ENCODE data around the gene MGAT5B.

DNA sequence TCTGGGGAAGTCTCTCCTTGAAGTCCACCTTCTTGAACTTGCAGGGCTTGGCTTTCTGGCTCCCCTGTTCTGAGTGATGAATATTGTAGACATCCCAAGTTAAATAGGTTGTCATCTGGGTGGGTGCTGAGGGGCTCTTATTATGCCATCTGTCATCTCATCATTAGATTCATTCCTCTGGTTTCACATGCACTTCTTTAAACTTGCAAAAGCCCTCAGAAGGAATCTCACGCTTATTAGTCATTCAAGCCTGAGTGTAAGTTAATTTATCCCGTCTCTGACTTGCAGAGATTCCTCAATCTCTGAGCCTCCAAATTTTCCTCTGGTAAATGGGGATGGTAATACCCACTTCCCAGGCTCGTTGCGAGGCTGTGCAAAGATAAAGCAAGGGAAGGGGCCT, 5.7 kb downstream of the MGAT5B start:
- TF ChIP-seq, protein P1, sequence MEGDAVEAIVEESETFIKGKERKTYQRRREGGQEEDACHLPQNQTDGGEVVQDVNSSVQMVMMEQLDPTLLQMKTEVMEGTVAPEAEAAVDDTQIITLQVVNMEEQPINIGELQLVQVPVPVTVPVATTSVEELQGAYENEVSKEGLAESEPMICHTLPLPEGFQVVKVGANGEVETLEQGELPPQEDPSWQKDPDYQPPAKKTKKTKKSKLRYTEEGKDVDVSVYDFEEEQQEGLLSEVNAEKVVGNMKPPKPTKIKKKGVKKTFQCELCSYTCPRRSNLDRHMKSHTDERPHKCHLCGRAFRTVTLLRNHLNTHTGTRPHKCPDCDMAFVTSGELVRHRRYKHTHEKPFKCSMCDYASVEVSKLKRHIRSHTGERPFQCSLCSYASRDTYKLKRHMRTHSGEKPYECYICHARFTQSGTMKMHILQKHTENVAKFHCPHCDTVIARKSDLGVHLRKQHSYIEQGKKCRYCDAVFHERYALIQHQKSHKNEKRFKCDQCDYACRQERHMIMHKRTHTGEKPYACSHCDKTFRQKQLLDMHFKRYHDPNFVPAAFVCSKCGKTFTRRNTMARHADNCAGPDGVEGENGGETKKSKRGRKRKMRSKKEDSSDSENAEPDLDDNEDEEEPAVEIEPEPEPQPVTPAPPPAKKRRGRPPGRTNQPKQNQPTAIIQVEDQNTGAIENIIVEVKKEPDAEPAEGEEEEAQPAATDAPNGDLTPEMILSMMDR (IDR thresholded peaks at IDR 0.05 in 2 of 3, conservative IDR thresholded peaks at IDR 0.05 in 1 of 3; ENCODE audit: control insufficient read depth in 2 of 3, extremely low read depth in 1 of 3, insufficient read depth in 1 of 3, low read depth in 3 of 3, low read length in 3 of 3) = no peak
- TF ChIP-seq ESRRA (IDR thresholded peaks at IDR 0.05; ENCODE audit: low read length) (no peak), POLR2AphosphoS5 (IDR thresholded peaks at IDR 0.05; ENCODE audit: low read length) (no peak), EP300 (IDR thresholded peaks at IDR 0.05; ENCODE audit: borderline replicate concordance in 1 of 2, control insufficient read depth in 1 of 2, low read depth in 2 of 2, low read length in 2 of 2) (no peak), POLR2A (IDR thresholded peaks at IDR 0.05; ENCODE audit: low read depth, low read length) (no peak)
- TF ChIP-seq, protein P2, sequence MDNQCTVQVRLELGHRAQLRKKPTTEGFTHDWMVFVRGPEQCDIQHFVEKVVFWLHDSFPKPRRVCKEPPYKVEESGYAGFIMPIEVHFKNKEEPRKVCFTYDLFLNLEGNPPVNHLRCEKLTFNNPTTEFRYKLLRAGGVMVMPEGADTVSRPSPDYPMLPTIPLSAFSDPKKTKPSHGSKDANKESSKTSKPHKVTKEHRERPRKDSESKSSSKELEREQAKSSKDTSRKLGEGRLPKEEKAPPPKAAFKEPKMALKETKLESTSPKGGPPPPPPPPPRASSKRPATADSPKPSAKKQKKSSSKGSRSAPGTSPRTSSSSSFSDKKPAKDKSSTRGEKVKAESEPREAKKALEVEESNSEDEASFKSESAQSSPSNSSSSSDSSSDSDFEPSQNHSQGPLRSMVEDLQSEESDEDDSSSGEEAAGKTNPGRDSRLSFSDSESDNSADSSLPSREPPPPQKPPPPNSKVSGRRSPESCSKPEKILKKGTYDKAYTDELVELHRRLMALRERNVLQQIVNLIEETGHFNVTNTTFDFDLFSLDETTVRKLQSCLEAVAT (IDR thresholded peaks at IDR 0.05) = no peak
